GM12878 (cell line): ENCODE measurements around the gene ZNF212. TPM values are rescaled to one million over a fixed set of nuclear protein-coding genes. Genes with fewer than 3 reads are reported as not detected.

Source experiments
- ATAC-seq: fragments of 200-7000 bp; cut with Tn5 transposase; 3 replicates; pipeline ENCODE4 v1.9.1; 2020; ENCODE audit warnings: mild to moderate bottlenecking, moderate library complexity
- BruUV-seq: library from RNA; stranded (reverse); fragments of 400-500 nt; replicated peaks from 2 replicates; lab custom pipeline; 2021; lab: Mats Ljungman, UMichigan
- CTCF ChIA-PET: fragments of 300-600 bp; sonication (Branson Sonifier 250); formaldehyde crosslinking; extraction: SDS; loops from one replicate; lab custom pipeline; 2021; ENCODE audit warnings: inconsistent platforms; lab: Yijun Ruan, JAX
- POLR2A ChIA-PET: fragments of 350-600 bp; formaldehyde crosslinking; extraction: SDS; loops from one replicate; lab custom pipeline; 2021; ENCODE audit warnings: inconsistent platforms; lab: Charles Lee
- RAD21 ChIA-PET: fragments of 300-600 bp; sonication (Branson Sonifier 250); formaldehyde crosslinking; loops from one replicate; lab custom pipeline; 2023; ENCODE audit warnings: antibody characterized with exemption; ENCODE audit not compliant: unreplicated experiment; lab: Charles Lee
- SMC1A ChIA-PET: fragments of 300-600 bp; sonication (Branson Sonifier 250); formaldehyde crosslinking; loops from one replicate; lab custom pipeline; 2023; ENCODE audit not compliant: unreplicated experiment, uncharacterized antibody; lab: Charles Lee
- DNase-seq: peaks from one replicate; pipeline ENCODE4 v3.0.0-alpha.2; 2011; ENCODE audit warnings: low read depth, low spot score
- FAIRE-seq: peaks from 3 replicates; lab custom pipeline; 2011; peaks lifted over from hg19 to GRCh38; lab: Jason Lieb, UNC
- H2AFZ ChIP-seq: 2 replicates; pipeline ENCODE4 v1.6.0; 2011; ENCODE audit warnings: low read depth, low read length, control low read depth; ENCODE audit not compliant: control insufficient read depth
- H3K27ac ChIP-seq: 2 replicates; pipeline ENCODE4 v1.5.1; 2011; ENCODE audit warnings: control low read depth; ENCODE audit not compliant: control insufficient read depth, insufficient read depth
- H3K27me3 ChIP-seq, 2 experiments: replicated peaks in 1 of 2; 2 replicates each; pipeline versions ENCODE4 v1.6.0 to v1.6.1; 2011; ENCODE audit warnings: low read length in 1 of 2; ENCODE audit not compliant: control insufficient read depth in 2 of 2, insufficient read depth in 2 of 2
- H3K36me3 ChIP-seq, 2 experiments: 2 replicates each; pipeline ENCODE4 v1.5.1; 2011; ENCODE audit warnings: low read length in 1 of 2; ENCODE audit not compliant: control insufficient read depth in 2 of 2, insufficient read depth in 2 of 2
- H3K4me1 ChIP-seq: 2 replicates; pipeline ENCODE4 v1.6.1; 2011; ENCODE audit warnings: mild to moderate bottlenecking, low read length, moderate library complexity, mixed read lengths; ENCODE audit not compliant: control insufficient read depth, insufficient read depth
- H3K4me2 ChIP-seq: 2 replicates; pipeline ENCODE4 v1.6.0; 2011; ENCODE audit warnings: control low read depth; ENCODE audit not compliant: control insufficient read depth, insufficient read depth
- H3K4me3 ChIP-seq: fragments of 200-600 bp; sonication (generic); 2 replicates; pipeline ENCODE4 v1.5.1; 2016
- H3K79me2 ChIP-seq: 2 replicates; pipeline ENCODE4 v1.6.0; 2011; ENCODE audit warnings: low read length; ENCODE audit not compliant: control insufficient read depth, insufficient read depth
- H3K9ac ChIP-seq: 2 replicates; pipeline ENCODE4 v1.8.0; 2011; ENCODE audit warnings: low read length, control low read depth, mixed read lengths; ENCODE audit not compliant: control insufficient read depth, insufficient read depth
- H3K9me3 ChIP-seq: replicated peaks from 3 replicates; pipeline ENCODE4 v1.5.1; 2011; ENCODE audit warnings: mild to moderate bottlenecking, low read length; ENCODE audit not compliant: control insufficient read depth, insufficient read depth
- H4K20me1 ChIP-seq: 2 replicates; pipeline ENCODE4 v1.6.0; 2011; ENCODE audit not compliant: control insufficient read depth, insufficient read depth
- ATF2 ChIP-seq: IDR thresholded peaks from 2 replicates; pipeline ENCODE4 v1.6.1; 2012; ENCODE audit warnings: low read length, inconsistent platforms
- CEBPB ChIP-seq, 2 experiments: fragments of 150-350 bp in 1 of 2; IDR thresholded peaks; 2 replicates each; pipeline ENCODE4 v1.6.1; 2012 to 2014; ENCODE audit warnings: low read depth in 2 of 2, low read length in 2 of 2, borderline replicate concordance in 1 of 2, inconsistent platforms in 1 of 2
- DPF2 ChIP-seq: fragments of 450-650 bp; IDR thresholded peaks from 2 replicates; pipeline ENCODE4 v1.6.1; 2017; ENCODE audit warnings: mild to moderate bottlenecking
- EED ChIP-seq: sonication (generic); IDR thresholded peaks from 2 replicates; pipeline ENCODE4 v1.6.1; 2016; ENCODE audit warnings: antibody characterized with exemption, low read depth
- HSF1 ChIP-seq: fragments of 150-350 bp; IDR thresholded peaks from 2 replicates; pipeline ENCODE4 v1.6.1; 2014; ENCODE audit warnings: mild to moderate bottlenecking, low read depth, low read length
- JUND ChIP-seq: IDR thresholded peaks from 2 replicates; pipeline ENCODE4 v1.6.1; 2012; ENCODE audit warnings: low read depth, mild to moderate bottlenecking, low read length, improper control_type of control experiment, moderate library complexity
- MXI1 ChIP-seq: fragments of 150-350 bp; IDR thresholded peaks from 2 replicates; pipeline ENCODE4 v1.6.1; 2011; ENCODE audit warnings: low read depth, mild to moderate bottlenecking, inconsistent platforms, low read length, improper control_type of control experiment
- NFXL1 ChIP-seq: fragments of 450-650 bp; IDR thresholded peaks from 2 replicates; pipeline ENCODE4 v1.6.1; 2017; ENCODE audit warnings: antibody characterized with exemption, mild to moderate bottlenecking, borderline replicate concordance
- PML ChIP-seq: IDR thresholded peaks from 2 replicates; pipeline ENCODE4 v1.6.1; 2012; ENCODE audit warnings: low read length, inconsistent platforms
- RELB ChIP-seq: fragments of 450-650 bp; IDR thresholded peaks from 2 replicates; pipeline ENCODE4 v1.6.1; 2017; ENCODE audit warnings: low read depth, mild to moderate bottlenecking, moderate library complexity
- RUNX3 ChIP-seq: IDR thresholded peaks from 2 replicates; pipeline ENCODE4 v1.6.1; 2012; ENCODE audit warnings: low read length, inconsistent platforms
- SREBF2 ChIP-seq: IDR thresholded peaks from 2 replicates; pipeline ENCODE4 v1.6.1; 2012; ENCODE audit warnings: mild to moderate bottlenecking, low read length
- TAF1 ChIP-seq: IDR thresholded peaks from 2 replicates; pipeline ENCODE4 v1.6.1; 2011; ENCODE audit warnings: mild to moderate bottlenecking, low read depth, low read length, borderline replicate concordance
- TBL1XR1 ChIP-seq: IDR thresholded peaks from 2 replicates; pipeline ENCODE4 v1.6.1; 2012; ENCODE audit warnings: low read depth, low read length, improper control_type of control experiment
- TCF12 ChIP-seq: IDR thresholded peaks from 2 replicates; pipeline ENCODE4 v1.6.1; 2011; ENCODE audit warnings: low read depth, mild to moderate bottlenecking, low read length
- ZBED1 ChIP-seq: IDR thresholded peaks from 2 replicates; pipeline ENCODE4 v1.6.1; 2016; ENCODE audit warnings: borderline replicate concordance
- WGBS: methylation state at CpG from one replicate; pipeline ENCODE4 v1.1.6; 2016; ENCODE audit warnings: low lambda C conversion rate; ENCODE audit not compliant: insufficient replicate concordance, insufficient coverage; ENCODE audit errors: missing lambda C conversion rate; 5-methylcytosine and 5-hydroxymethylcytosine counted together
- in situ Hi-C: fragments of 300-500 bp; cut with MboI; formaldehyde crosslinking; loops from 9 replicates; pipeline ENCODE4 v1.14.3; 2018; ENCODE audit warnings: mixed read lengths
- intact Hi-C: fragments of 100-400 bp; cut with micrococcal nuclease; formaldehyde crosslinking; loops from one replicate; pipeline ENCODE4 v1.14.2; 2022; ENCODE audit not compliant: unreplicated experiment
- polyA plus RNA-seq, 11 experiments: library from polyadenylated mRNA; depleted of rRNA in 4 of 11; unstranded in 6 of 11; stranded (reverse) in 5 of 11; fragments of >200 nt; fragmentation: Nextera tagmentation in 4 of 11; fragmentation: Illumina TruSeq in 1 of 11; extraction: Ambion mirVana in 4 of 11; extraction: Trizol in 1 of 11; gene quantifications; 1 replicate in 1 of 11; 2 replicates in 10 of 11; pipeline versions ENCODE4 v1.2.1 to v1.2.3, GENCODE V29; 2011 to 2016; ENCODE audit warnings: inconsistent platforms in 2 of 11, missing spikeins in 2 of 11, low read depth in 1 of 11
- total RNA-seq, 4 experiments: library from RNA; depleted of rRNA in 3 of 4; stranded (reverse); fragments of >200 nt in 3 of 4; fragmentation: Illumina TruSeq in 1 of 4; extraction: Trizol in 1 of 4; gene quantifications; 2 replicates each; pipeline versions ENCODE4 v1.2.1 to v1.2.3, GENCODE V29; 2013 to 2021

The ZNF212 gene
- total and polyA plus RNA-seq, 10 of the 15 experiments (the other 5 are each of a cell fraction or from before 2014, with no cell fraction given), result 1.2 to 11.6 (median 5.4) TPM

- TF ChIP-seq ATF2 (no peak), TCF12 (no peak), RUNX3 (no peak)
These were observed 63.4 kb downstream of the ZNF212 start (continued) for GRCh38 chr7:149302865-149303264.

GRCh38 chr7:149304006-149304405, 64.6 kb downstream of the ZNF212 start:
- FAIRE-seq (no peak), ATAC-seq (no peak), DNase-seq (no peak)
- WGBS, result 37% methylated on average over 5 of the region's 7 CpGs
- in situ Hi-C loops (no loop called here), intact Hi-C loops (no loop called here)
- Histone ChIP-seq H3K4me3 (no peak overlapping the region), H3K9ac (no peak overlapping the region), H3K4me1 (no peaks in the 10 kb centered on the region), H3K79me2 (no peaks in the 10 kb centered on the region), H3K4me2 (no peak overlapping the region), H3K9me3 (no peaks in the 10 kb centered on the region), H2AFZ (no peak overlapping the region), H3K36me3 (no peaks in the 10 kb centered on the region), H3K27me3 (no peaks in the 10 kb centered on the region), H3K27ac (no peak overlapping the region), H4K20me1 (no peaks in the 10 kb centered on the region)
- ChIA-PET POLR2A (no interaction called here), RAD21 (no interaction called here), CTCF (no interaction called here), SMC1A (no interaction called here)
- TF ChIP-seq JUND, result no peak
- TF ChIP-seq RELB, result no peak
- no peak for TF ChIP-seq EED
- no peak for TF ChIP-seq MXI1
- TF ChIP-seq HSF1, result no peak
- TF ChIP-seq TAF1, result no peak
- TF ChIP-seq ZBED1, result no peak
- TF ChIP-seq PML, result no peak
- no peak for TF ChIP-seq DPF2
- no peak for TF ChIP-seq CEBPB (IDR thresholded peaks at IDR 0.05; ENCODE audit: borderline replicate concordance in 1 of 2, low read depth in 2 of 2, low read length in 2 of 2)
- TF ChIP-seq TBL1XR1, result no peak
- no peak for TF ChIP-seq NFXL1
- TF ChIP-seq SREBF2, result no peak
- BruUV-seq, result no TSS peak
